Measurements from ENCODE around the gene MFSD11.
"Not testable (repeated sequence)": the region's sequence is repeated elsewhere in the genome, so short reads cannot be mapped to it uniquely, and the experiment has no call there.

Gene MFSD11

DNA sequence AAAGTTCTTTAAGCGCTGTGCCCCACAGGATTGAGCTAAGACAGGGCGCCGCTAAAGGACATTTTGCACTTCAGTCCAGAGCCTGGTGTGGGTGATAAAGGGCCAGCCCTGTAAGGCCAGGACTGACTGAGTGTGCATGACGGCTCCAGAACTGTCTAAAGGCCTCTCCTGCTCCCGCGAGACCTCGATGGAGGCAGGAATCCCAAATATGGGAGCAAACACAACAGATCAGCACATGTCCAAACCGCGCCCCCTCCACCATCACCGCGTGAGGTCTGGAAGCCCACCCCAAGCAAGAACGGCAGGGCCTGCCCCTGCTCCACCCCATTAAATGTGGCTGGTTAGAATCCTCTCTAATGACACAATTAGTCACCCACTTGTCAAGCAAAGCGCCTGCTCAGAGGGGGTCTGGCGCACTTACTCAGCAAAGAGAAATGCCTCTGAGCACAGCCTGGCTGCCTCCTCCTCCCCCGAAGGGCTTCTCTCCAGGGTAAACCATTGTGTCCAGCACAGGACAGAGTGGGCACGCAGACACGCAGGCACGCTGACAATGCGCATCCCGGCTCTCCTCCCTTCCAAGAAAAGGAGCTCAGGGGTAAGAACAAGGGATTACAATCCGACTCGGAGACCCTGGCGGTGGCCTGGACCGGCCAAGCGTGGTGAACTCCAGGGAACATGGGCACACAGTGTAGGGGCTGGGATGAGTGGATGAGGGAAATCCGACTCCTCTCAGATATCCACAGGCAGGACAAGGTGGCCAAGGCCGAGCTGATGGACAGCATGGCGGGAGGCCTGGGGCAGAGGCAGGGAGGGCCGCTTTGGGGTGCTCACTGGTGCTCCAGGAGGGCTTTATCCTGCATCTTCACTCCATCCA is 28.6 kb upstream of the MFSD11 start:
- DNase-seq, result no peak

- DNase-seq, result not testable (repeated sequence)
These were observed 27.7 kb upstream of the MFSD11 start for GRCh38 chr17:76709951-76710862.

DNA sequence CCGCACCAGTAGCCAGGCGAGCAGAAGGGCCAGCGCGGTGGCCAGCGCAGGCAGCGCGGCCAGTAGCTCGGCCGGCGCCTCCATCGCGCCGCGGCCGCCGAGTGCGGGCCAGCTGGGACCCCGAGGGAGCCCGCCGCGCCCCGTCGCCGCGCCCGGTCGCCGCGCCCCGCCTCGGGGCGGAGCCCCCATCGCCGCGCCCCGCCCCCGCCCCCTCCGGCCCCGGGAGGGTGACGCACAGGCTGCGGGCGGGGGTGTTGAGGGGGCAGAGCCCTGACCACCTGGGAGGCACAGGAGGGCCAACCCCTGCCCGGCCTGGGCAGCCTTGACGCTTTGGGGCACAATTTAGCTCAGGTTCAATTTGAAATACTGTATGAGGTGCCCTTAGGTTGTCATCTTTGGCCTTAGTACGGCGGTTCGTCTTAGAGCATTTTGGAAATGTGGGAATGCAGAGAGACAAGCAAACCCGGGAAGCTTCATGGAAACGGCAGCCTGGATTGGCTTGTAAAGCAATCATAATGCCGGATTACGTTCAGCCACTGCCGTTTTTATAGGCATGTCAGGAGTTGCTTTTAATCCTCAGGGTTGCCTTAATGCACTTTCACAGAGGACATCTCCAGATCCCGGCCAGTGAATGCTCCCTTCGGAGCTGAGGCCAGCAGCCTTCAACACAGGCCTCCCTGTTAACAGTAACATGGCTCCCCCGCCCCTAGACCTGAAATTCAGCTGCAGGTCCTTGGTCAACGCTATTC is 26.9 kb upstream of the MFSD11 start, which contains the start of gene MXRA7:
Gene MXRA7 (minus strand): TSS at position 103 of the 749 bp plus-strand sequence. CDS start 19 bp downstream, at position 84.
- peak; percentile 66 for DNase-seq

- DNase-seq, result not testable (repeated sequence)
These were observed 25.6 kb upstream of the MFSD11 start for GRCh38 chr17:76712321-76712720.

GRCh38 chr17:76713765-76714164 is 24.2 kb upstream of the MFSD11 start:
- DNase-seq, result no peak

- no peak for DNase-seq
These were observed 23.6 kb upstream of the MFSD11 start for GRCh38 chr17:76714336-76714735.

DNA sequence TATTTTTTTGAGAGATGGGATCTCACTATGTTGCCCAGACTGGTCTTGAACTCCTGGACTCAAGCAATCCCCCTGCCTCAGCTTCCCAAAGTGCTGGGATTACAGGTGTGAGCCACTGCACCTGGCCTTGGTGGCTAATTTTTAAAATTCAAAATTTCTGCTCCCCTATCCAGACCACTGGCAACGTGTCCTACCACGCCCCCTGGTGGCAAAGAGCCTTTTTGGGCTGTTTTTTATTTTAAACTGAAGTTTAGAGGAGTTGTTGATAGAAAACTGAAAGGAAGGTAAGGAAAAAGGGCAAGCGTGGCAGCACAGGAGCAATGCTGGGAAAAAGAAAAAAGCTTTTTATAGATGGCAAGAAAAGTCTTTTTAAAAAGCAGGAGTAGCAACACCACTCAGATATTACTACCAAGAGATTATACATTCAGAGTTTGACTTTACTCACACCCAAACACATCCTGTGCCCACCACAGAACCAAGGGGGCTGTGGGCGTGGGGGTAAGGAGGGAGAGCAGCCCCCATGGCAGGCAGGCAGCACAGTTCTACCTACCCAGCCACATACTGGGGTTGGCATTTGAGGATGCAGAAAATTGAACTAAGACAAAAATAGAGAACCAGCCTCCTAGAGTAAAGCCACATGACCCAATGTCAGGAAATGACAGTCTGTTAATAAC is 23.0 kb upstream of the MFSD11 start:
- peak; percentile 83 for DNase-seq

- no peak for DNase-seq
These were observed 22.5 kb upstream of the MFSD11 start for GRCh38 chr17:76715496-76715830.

- peak; percentile 37 for DNase-seq
These were observed 21.6 kb upstream of the MFSD11 start for GRCh38 chr17:76716146-76716838.

- no peak for DNase-seq
These were observed 21.1 kb upstream of the MFSD11 start for GRCh38 chr17:76716839-76717215.

- DNase-seq, result no peak
These were observed 19.4 kb upstream of the MFSD11 start for GRCh38 chr17:76718516-76718915.

DNA sequence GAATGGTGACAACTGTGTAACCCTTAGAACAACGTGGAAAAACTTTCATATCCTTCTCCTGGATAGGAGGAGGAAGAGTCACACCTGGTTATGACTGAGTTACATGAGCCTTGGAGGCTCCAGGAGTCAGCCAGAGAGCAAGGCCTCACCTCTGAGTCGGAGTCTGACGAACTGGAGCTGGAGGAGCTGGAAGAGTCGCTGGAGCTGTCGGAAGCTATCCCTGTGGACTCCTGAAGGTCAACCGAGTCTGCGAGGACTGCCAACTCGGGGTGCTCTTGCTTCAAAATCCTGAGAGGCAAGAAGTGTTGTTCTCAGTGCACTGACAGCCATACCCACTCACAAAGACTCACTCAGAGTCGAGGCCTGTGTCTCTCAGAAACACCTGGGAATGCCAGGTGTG is 17.7 kb upstream of the MFSD11 start:
- DNase-seq, result no peak

DNA sequence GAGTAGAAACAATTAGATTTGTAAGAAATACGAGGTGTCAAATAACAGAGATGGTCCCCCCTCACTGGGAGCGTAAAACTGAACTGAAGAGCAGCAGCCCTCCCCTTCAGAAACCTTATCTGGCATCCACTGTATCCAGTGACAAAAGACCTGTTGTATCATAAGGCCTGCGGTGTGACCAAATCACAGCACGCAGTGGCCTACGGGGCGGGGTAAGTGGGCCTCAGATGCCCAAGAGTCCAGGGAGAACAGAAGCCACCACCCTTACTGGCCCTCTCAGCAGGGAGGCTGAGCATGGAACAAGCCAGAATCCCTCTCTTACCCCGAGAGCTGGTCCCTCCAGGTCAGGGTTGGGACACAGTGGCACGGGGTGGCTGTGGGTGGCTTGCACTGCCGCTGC is 17.0 kb upstream of the MFSD11 start:
- no peak for DNase-seq

DNA sequence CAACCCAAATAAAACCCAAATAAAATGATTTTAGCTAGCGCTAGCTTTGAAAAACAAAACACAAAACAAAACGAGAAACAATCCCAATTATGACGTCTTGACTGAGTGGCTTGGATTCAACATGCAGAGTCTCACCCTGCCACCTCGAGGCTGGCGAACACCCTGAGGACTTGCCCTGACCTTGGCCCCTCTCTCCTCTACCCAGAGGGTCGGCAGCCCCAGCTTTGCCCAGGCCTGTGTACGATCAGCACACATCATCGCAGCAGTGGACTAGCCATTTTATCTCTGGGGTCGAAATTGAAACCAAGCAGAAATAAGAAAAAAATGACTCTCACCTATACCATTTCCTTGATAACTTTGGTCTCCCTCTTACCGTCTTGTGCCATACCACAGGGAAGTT is 16.5 kb upstream of the MFSD11 start:
- no peak for DNase-seq

- no peak for DNase-seq
These were observed 15.6 kb upstream of the MFSD11 start for GRCh38 chr17:76722279-76722678.

GRCh38 chr17:76722977-76723376 is 14.9 kb upstream of the MFSD11 start:
- not testable (repeated sequence) for DNase-seq

DNA sequence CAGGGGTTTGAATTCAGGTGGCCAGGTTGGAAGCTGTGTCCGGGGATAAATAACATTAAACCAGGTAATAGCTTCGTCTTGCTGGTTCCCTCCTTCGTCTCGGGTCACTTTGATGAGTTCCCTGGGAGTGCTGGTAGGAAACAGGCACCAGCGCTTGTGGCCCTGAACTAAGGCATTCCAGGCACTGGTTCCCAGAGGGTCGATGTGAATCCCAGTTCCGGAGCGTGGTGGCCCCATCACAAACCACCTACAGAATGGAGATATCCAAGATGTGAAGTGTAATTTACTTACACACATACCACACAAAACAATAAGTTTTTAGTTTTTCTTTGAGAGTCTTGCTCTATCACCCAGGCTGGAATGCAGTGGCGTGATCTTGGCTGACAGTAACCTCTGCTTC is 14.1 kb upstream of the MFSD11 start:
- no peak for DNase-seq

- peak; percentile 64 for DNase-seq
These were observed 12.2 kb upstream of the MFSD11 start for GRCh38 chr17:76725580-76726230.

- DNase-seq, result no peak
These were observed 11.6 kb upstream of the MFSD11 start, which contains the start of gene JMJD6 for GRCh38 chr17:76726231-76726775. JMJD6 (minus strand) TSS chr17:76726606; CDS start chr17:76726475, 131 bp downstream.

All from T-helper 9 cell (primary cell).